GM19193 (cell line): ENCODE results near the gene CAPN9.

Experiments used
- POLR2A ChIP-seq: IDR thresholded peaks from 4 replicates; pipeline ENCODE4 v1.6.1; 2011; ENCODE audit not compliant: insufficient read depth, insufficient read length; ENCODE audit errors: extremely low read depth

CAPN9 gene

GRCh38 chr1:230728710-230729392 lies 18.3 kb upstream of the CAPN9 start:
- no peak for TF ChIP-seq POLR2A

- TF ChIP-seq POLR2A = no peak
These were observed 16.2 kb upstream of the CAPN9 start for GRCh38 chr1:230730977-230731376.

GRCh38 chr1:230735447-230735846 lies 11.7 kb upstream of the CAPN9 start:
- no peak for TF ChIP-seq POLR2A

- TF ChIP-seq POLR2A = no peak
These were observed 9.4 kb upstream of the CAPN9 start for GRCh38 chr1:230737622-230738262.

GRCh38 chr1:230739564-230740290 lies 7.5 kb upstream of the CAPN9 start:
- no peak for TF ChIP-seq POLR2A

- TF ChIP-seq POLR2A = no peak
These were observed 3.3 kb upstream of the CAPN9 start for GRCh38 chr1:230743899-230744298.

- no peak for TF ChIP-seq POLR2A
These were observed 2.8 kb upstream of the CAPN9 start for GRCh38 chr1:230744382-230744781.

GRCh38 chr1:230745071-230745470 lies 2.1 kb upstream of the CAPN9 start:
- no peak for TF ChIP-seq POLR2A

- no peak for TF ChIP-seq POLR2A
These were observed 571 bp upstream of the CAPN9 start for GRCh38 chr1:230746617-230747016.

GRCh38 chr1:230747890-230748800 lies 957 bp downstream of the CAPN9 start:
- TF ChIP-seq POLR2A = no peak

- TF ChIP-seq POLR2A = no peak
These were observed 2.0 kb downstream of the CAPN9 start for GRCh38 chr1:230749150-230749549.

GRCh38 chr1:230749635-230750034 lies 2.4 kb downstream of the CAPN9 start:
- no peak for TF ChIP-seq POLR2A

GRCh38 chr1:230750576-230750975 lies 3.4 kb downstream of the CAPN9 start:
- no peak for TF ChIP-seq POLR2A

GRCh38 chr1:230750986-230751625 lies 3.9 kb downstream of the CAPN9 start:
- no peak for TF ChIP-seq POLR2A
